Ascending aorta (tissue), 2 donors: ENCODE results near the gene TWIST2. TPM values are rescaled to one million over a fixed set of nuclear protein-coding genes. Genes with fewer than 3 reads are reported as not detected.

Source experiments
- DNase-seq, 2 donors: peaks; one replicate each; pipeline ENCODE4 v3.0.0-alpha.2; 2019; ENCODE audit warnings: low spot score in 2 of 2
- H3K27ac ChIP-seq, 2 donors: fragments of 200-600 bp; sonication (generic); one replicate each; pipeline ENCODE4 v1.5.1; 2016 to 2017; ENCODE audit warnings: mild to moderate bottlenecking in 1 of 2
- H3K27me3 ChIP-seq: fragments of 200-600 bp; sonication (generic); one replicate; pipeline ENCODE4 v1.5.1; 2017
- H3K36me3 ChIP-seq, 2 donors: fragments of 200-600 bp; sonication (generic); one replicate each; pipeline ENCODE4 v1.5.1; 2016
- H3K4me1 ChIP-seq, 2 donors: fragments of 200-600 bp; sonication (generic); one replicate each; pipeline ENCODE4 v1.5.1; 2016 to 2017; ENCODE audit warnings: mild to moderate bottlenecking in 1 of 2
- H3K4me3 ChIP-seq, 2 donors: fragments of 200-600 bp; sonication (generic); one replicate each; pipeline ENCODE4 v1.5.1; 2016 to 2017; ENCODE audit warnings: mild to moderate bottlenecking in 1 of 2
- H3K9me3 ChIP-seq, 2 donors: fragments of 200-600 bp; sonication (generic); one replicate each; pipeline ENCODE4 v1.5.1; 2016
- intact Hi-C: fragments of 100-400 bp; cut with DNase I; formaldehyde crosslinking; loops from one replicate; pipeline ENCODE4 v1.15.1; 2023
- total RNA-seq: library from RNA; depleted of rRNA; stranded (reverse); fragments of >200 nt; gene quantifications from one replicate; pipeline ENCODE4 v1.1.0, GENCODE V29; 2016
- TF ChIP-seq, protein P1 (sequence below), 3 experiments: fragments of 200-600 bp in 2 of 3; fragments of 450-650 bp in 1 of 3; sonication (generic) in 2 of 3; IDR thresholded peaks; one replicate each; pipeline ENCODE4 v1.5.1; 2016 to 2019; ENCODE audit warnings: antibody characterized with exemption in 3 of 3, mild to moderate bottlenecking in 1 of 3, moderate library complexity in 1 of 3

Gene TWIST2
- total RNA-seq, 1 donor from 2014 or later, result 108 TPM

- no peaks in the 10 kb centered on the region for H3K36me3 ChIP-seq
- intact Hi-C loops, result no loop called here
- H3K27ac ChIP-seq, result no peak overlapping the region
- no peaks in the 10 kb centered on the region for H3K27me3 ChIP-seq
- TF ChIP-seq, protein P1, sequence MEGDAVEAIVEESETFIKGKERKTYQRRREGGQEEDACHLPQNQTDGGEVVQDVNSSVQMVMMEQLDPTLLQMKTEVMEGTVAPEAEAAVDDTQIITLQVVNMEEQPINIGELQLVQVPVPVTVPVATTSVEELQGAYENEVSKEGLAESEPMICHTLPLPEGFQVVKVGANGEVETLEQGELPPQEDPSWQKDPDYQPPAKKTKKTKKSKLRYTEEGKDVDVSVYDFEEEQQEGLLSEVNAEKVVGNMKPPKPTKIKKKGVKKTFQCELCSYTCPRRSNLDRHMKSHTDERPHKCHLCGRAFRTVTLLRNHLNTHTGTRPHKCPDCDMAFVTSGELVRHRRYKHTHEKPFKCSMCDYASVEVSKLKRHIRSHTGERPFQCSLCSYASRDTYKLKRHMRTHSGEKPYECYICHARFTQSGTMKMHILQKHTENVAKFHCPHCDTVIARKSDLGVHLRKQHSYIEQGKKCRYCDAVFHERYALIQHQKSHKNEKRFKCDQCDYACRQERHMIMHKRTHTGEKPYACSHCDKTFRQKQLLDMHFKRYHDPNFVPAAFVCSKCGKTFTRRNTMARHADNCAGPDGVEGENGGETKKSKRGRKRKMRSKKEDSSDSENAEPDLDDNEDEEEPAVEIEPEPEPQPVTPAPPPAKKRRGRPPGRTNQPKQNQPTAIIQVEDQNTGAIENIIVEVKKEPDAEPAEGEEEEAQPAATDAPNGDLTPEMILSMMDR (IDR thresholded peaks at IDR 0.05), result no peak
- no peak for DNase-seq
- no peak overlapping the region for H3K4me3 ChIP-seq
- H3K4me1 ChIP-seq, result no peaks in the 10 kb centered on the region
- no peaks in the 10 kb centered on the region for H3K9me3 ChIP-seq
Measured at GRCh38 chr2:238954841-238955591, 107.1 kb downstream of the TWIST2 start.

GRCh38 chr2:238955648-238956531 is 108.0 kb downstream of the TWIST2 start:
- H3K36me3 ChIP-seq, result no peaks in the 10 kb centered on the region
- H3K27ac ChIP-seq, result no peak overlapping the region
- DNase-seq, result no peak
- TF ChIP-seq, protein P1 (IDR thresholded peaks at IDR 0.05), result no peak
- intact Hi-C loops, result no loop called here
- H3K4me1 ChIP-seq, result no peaks in the 10 kb centered on the region
- no peaks in the 10 kb centered on the region for H3K9me3 ChIP-seq
- no peak overlapping the region for H3K4me3 ChIP-seq
- H3K27me3 ChIP-seq, result no peaks in the 10 kb centered on the region

DNA sequence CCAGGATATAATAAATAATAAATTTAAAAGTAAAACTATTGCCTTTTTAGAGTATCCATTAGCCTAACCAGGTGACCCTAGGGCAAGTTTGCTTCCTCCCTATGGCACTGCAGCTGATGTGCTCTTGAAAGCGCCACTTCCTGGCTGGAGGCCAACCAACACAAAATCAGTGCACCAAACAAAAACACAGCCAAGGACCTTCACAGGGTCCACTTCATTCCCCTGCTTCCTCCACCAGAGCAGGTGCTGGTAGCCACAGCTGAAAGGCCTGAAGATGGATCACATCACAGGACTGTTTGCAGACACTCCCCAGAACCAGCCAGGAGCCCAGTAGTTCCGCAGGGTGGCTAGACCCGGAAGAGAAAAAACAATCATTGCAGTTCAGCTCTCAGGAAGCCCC is 108.8 kb downstream of the TWIST2 start:
- intact Hi-C loops, result no loop called here
- H3K4me1 ChIP-seq, result no peaks in the 10 kb centered on the region
- no peak overlapping the region for H3K27ac ChIP-seq
- TF ChIP-seq, protein P1 (IDR thresholded peaks at IDR 0.05), result no peak
- H3K27me3 ChIP-seq, result no peaks in the 10 kb centered on the region
- no peaks in the 10 kb centered on the region for H3K9me3 ChIP-seq
- no peak overlapping the region for H3K4me3 ChIP-seq
- DNase-seq, result no peak
- H3K36me3 ChIP-seq, result no peaks in the 10 kb centered on the region
